ENCODE measurements around the gene DACH1. TPM values are rescaled to one million over a fixed set of nuclear protein-coding genes. Genes with fewer than 3 reads are reported as not detected.

Gene DACH1
- total and polyA plus RNA-seq, 2 of the 8 experiments (the other 6 are each of a cell fraction or from before 2014, with no cell fraction given) = 0.12 to 0.67 TPM

DNA sequence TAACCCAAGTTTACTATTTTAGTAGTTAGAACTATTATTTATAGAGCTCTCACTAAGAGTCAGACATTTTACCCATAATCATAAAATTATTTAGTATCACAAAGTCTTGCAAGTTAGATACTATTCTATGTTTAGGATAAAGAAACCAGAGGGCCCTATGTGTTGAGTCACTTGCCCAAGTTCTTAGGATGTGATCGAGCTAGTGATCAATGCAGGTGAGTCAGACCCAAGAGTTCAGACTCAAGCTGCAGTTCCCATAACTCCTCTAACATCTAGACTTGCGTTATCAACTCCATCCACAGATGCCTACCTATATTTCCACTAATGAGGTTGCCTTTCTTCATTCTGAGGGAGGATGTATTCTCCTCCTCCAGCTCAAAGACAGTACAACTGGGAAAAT is 53.8 kb downstream of the DACH1 start:
- H3K27me3 ChIP-seq (replicated peaks in 1 of 4; ENCODE audit: control insufficient read depth in 3 of 4, extremely low read depth in 1 of 4, insufficient read depth in 3 of 4, low read length in 3 of 4) = no peaks in the 10 kb centered on the region
- H3K4ac ChIP-seq (replicated peaks; ENCODE audit: insufficient read length, low read depth, low read length) = no peak overlapping the region
- H2BK12ac ChIP-seq (ENCODE audit: low read depth, low read length) = no peak overlapping the region
- no peaks in the 10 kb centered on the region for H3K79me1 ChIP-seq (ENCODE audit: low read depth, low read length)
- no peak overlapping the region for H3K18ac ChIP-seq (ENCODE audit: extremely low read depth, low read length)
- no peak overlapping the region for H2BK5ac ChIP-seq (ENCODE audit: low read depth, low read length)
- H3K23me2 ChIP-seq (ENCODE audit: low read depth, low read length) = no peaks in the 10 kb centered on the region
- H2BK20ac ChIP-seq (ENCODE audit: low read length) = no peak overlapping the region
- no peaks in the 10 kb centered on the region for H3K9me3 ChIP-seq (ENCODE audit: insufficient read depth in 2 of 2, low read depth in 1 of 2, low read length in 1 of 2)
- H2BK120ac ChIP-seq (replicated peaks; ENCODE audit: low read depth, low read length) = no peak overlapping the region
- ChIA-PET POLR2A (ENCODE audit: partially characterized antibody) (no interaction called here), CTCF (ENCODE audit: partially characterized antibody) (interaction anchor here (0.7 to 1.2 kb wide), 2 partner anchors 65 to 215 kb away, joined by 3 read pairs; no protein-coding TSS in a partner anchor)
- no peak overlapping the region for H3K4me3 ChIP-seq (ENCODE audit: extremely low read depth in 1 of 4, insufficient read depth in 2 of 4, low read depth in 3 of 4, low read length in 4 of 4)
- H3K23ac ChIP-seq (ENCODE audit: insufficient read length) = no peak overlapping the region
- no peak overlapping the region for H2AFZ ChIP-seq (ENCODE audit: low read length)
- H3K4me2 ChIP-seq (ENCODE audit: insufficient read depth in 1 of 2, low read depth in 2 of 2, low read length in 2 of 2) = no peak overlapping the region
- H4K8ac ChIP-seq (ENCODE audit: extremely low read depth, insufficient read depth, low read length) = no peak overlapping the region
- no peak overlapping the region for H4K91ac ChIP-seq (replicated peaks; ENCODE audit: insufficient read length, low read length)
- H3K9ac ChIP-seq (replicated peaks in 1 of 4; ENCODE audit: extremely low read depth in 1 of 4, low read depth in 3 of 4, low read length in 3 of 4) = no peak overlapping the region
- FAIRE-seq (no peak), DNase-seq (ENCODE audit: low read depth in 1 of 2, low spot score in 2 of 2) (no peak)
- 87% methylated on average over 2 of the region's 2 CpGs; no CpG with 5 or more reads in 1 of the 2 experiments for WGBS, 2 experiments (ENCODE audit: extremely low coverage in 1 of 2, insufficient coverage in 1 of 2, insufficient read length in 1 of 2, insufficient replicate concordance in 2 of 2, low coverage in 1 of 2, low lambda C conversion rate in 2 of 2, missing lambda C conversion rate in 1 of 2)
- H3K4me1 ChIP-seq (replicated peaks in 1 of 4; ENCODE audit: control insufficient read depth in 3 of 4, insufficient read depth in 4 of 4, low read length in 3 of 4) = no peaks in the 10 kb centered on the region
- no peaks in the 10 kb centered on the region for H3K36me3 ChIP-seq (ENCODE audit: control insufficient read depth in 2 of 4, insufficient read depth in 4 of 4, low read length in 3 of 4)
- no peak overlapping the region for H3K27ac ChIP-seq (ENCODE audit: low read depth, low read length)
- H3K56ac ChIP-seq (replicated peaks; ENCODE audit: insufficient read length, low read depth, low read length) = no peak overlapping the region
- H2BK15ac ChIP-seq (ENCODE audit: low read length) = no peak overlapping the region
- H4K20me1 ChIP-seq (replicated peaks in 1 of 2; ENCODE audit: control insufficient read depth in 1 of 2, insufficient read depth in 2 of 2, low read length in 2 of 2) = no peaks in the 10 kb centered on the region
- no peak overlapping the region for H2AK5ac ChIP-seq (ENCODE audit: low read depth, low read length)
- no peak overlapping the region for H3K14ac ChIP-seq (ENCODE audit: insufficient read length)
- H4K5ac ChIP-seq (ENCODE audit: insufficient read length, low read depth, low read length) = no peak overlapping the region
- H3K79me2 ChIP-seq (ENCODE audit: control insufficient read depth in 1 of 2, insufficient read depth in 2 of 2, low read length in 2 of 2) = no peaks in the 10 kb centered on the region
- TF ChIP-seq, protein P1, sequence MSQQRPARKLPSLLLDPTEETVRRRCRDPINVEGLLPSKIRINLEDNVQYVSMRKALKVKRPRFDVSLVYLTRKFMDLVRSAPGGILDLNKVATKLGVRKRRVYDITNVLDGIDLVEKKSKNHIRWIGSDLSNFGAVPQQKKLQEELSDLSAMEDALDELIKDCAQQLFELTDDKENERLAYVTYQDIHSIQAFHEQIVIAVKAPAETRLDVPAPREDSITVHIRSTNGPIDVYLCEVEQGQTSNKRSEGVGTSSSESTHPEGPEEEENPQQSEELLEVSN (IDR thresholded peaks at IDR 0.05) = no peak
- TF ChIP-seq CBX8 (IDR thresholded peaks at IDR 0.05; ENCODE audit: borderline replicate concordance, low read depth, low read length) = no peak
- TF ChIP-seq MAFK (IDR thresholded peaks at IDR 0.05; ENCODE audit: low read depth, low read length) = no peak

All from H1 (cell line).